HG03354 (cell line): ENCODE data around the gene MED28.

Source experiments
- ATAC-seq: cut with Tn5 transposase; IDR thresholded peaks from one replicate; pipeline ENCODE4 v1.9.1; 2021; ENCODE audit warnings: mild to moderate bottlenecking; ENCODE audit not compliant: unreplicated experiment, poor library complexity, severe bottlenecking

MED28 gene

GRCh38 chr4:17613761-17614415, 553 bp upstream of the MED28 start:
- peak; percentile 64 for ATAC-seq

GRCh38 chr4:17616283-17616682, 1.8 kb downstream of the MED28 start:
- no peak for ATAC-seq

- ATAC-seq, result no peak
Observed at GRCh38 chr4:17618926-17619325, 4.5 kb downstream of the MED28 start.

GRCh38 chr4:17619416-17620105, 5.1 kb downstream of the MED28 start:
- no peak for ATAC-seq

- ATAC-seq, result no peak
Observed at GRCh38 chr4:17623451-17624001, 9.1 kb downstream of the MED28 start.

GRCh38 chr4:17624821-17625220, 10.4 kb downstream of the MED28 start:
- no peak for ATAC-seq

GRCh38 chr4:17630228-17630627, 15.8 kb downstream of the MED28 start:
- no peak for ATAC-seq

- ATAC-seq, result no peak
Observed at GRCh38 chr4:17633600-17633999, 19.2 kb downstream of the MED28 start.

- ATAC-seq, result no peak
Observed at GRCh38 chr4:17635056-17635455, 20.6 kb downstream of the MED28 start.

- ATAC-seq, result peak; percentile 11
Observed at GRCh38 chr4:17636341-17636695, 21.9 kb downstream of the MED28 start.

GRCh38 chr4:17636696-17637622, 22.5 kb downstream of the MED28 start:
- ATAC-seq, result peak; percentile 93

GRCh38 chr4:17639136-17639535, 24.7 kb downstream of the MED28 start:
- no peak for ATAC-seq

GRCh38 chr4:17642398-17642783, 27.9 kb downstream of the MED28 start:
- no peak for ATAC-seq

GRCh38 chr4:17646693-17647092, 32.3 kb downstream of the MED28 start:
- ATAC-seq, result no peak

- no peak for ATAC-seq
Observed at GRCh38 chr4:17647176-17647806, 32.9 kb downstream of the MED28 start.

- no peak for ATAC-seq
Observed at GRCh38 chr4:17647927-17648326, 33.5 kb downstream of the MED28 start.

- no peak for ATAC-seq
Observed at GRCh38 chr4:17650406-17650805, 36.0 kb downstream of the MED28 start.

GRCh38 chr4:17654701-17655100, 40.3 kb downstream of the MED28 start:
- ATAC-seq, result no peak

- no peak for ATAC-seq
Observed at GRCh38 chr4:17657090-17657489, 42.6 kb downstream of the MED28 start.

GRCh38 chr4:17657849-17658248, 43.4 kb downstream of the MED28 start:
- no peak for ATAC-seq
